ENCODE measurements around the gene ATP6V0C.
"Not testable (repeated sequence)": the region's sequence is repeated elsewhere in the genome, so short reads cannot be mapped to it uniquely, and the experiment has no call there.

The ATP6V0C gene

DNA sequence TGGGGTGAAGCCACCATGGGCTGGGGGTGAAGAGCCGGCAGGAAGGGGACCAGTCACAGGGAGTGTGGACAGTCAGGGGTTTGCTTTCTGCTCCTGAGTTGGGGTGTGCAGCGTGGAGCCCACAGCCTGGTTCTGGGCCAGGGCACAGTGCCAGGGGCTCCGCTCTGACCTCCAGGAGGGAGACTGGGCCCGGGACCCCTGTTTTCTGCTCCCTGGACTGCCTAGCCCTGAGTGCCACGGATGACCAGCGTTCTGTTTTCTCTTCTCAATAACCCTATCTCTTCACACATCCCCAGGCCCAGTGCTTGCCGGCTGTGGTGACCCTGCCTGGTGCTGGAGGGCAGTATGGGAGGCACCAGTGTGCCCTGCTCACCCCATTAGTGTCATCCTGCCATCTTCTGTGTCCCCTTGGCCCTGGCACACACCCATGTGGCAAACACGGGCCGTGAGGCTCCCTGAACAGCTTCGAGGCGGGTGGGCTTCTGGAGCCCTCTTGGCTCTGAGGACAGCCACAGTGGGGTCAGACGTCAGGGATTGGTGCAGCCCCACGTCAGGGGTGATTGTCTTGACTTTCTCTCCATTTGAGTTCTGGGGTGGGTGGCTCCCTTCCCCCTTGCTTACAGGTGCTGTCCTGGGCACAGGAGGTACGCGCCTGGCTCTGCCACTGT is 16.3 kb downstream of the ATP6V0C start:
- DNase-seq: no peak

DNA sequence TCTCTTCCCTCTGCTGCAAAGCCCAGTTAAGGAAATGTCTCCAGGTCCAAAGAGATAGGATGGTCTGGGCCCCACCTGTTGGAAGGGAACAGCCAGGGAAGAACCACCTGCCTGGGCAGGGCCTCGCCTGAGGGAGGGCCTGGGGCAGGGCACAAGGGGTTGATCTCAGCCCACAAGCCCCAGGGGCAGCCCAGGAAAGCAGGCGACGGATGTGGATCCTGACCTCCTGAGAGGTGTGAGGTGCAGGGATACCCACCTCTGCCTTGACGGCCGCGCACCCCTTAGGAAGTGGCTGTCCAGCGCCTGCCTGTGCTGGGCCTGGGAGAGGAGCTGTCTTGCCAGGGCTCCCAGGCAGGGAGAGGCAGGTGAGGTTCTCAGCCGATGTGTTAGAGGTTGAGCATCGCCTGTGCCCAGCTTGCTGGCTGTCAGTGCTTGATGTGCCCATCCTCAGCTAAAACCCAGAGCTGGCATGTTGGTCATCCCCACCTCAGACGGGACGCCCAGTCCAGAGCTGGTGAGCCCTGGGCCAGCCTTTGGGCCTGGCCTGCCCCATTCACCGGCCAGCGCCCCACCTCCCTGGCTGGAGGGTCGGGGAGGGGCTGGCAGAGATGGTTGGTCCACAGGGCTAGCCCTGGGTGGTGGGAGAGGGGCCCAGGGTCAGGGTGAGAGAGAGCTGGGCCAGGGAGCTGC is 17.0 kb downstream of the ATP6V0C start:
- DNase-seq: no peak

DNA sequence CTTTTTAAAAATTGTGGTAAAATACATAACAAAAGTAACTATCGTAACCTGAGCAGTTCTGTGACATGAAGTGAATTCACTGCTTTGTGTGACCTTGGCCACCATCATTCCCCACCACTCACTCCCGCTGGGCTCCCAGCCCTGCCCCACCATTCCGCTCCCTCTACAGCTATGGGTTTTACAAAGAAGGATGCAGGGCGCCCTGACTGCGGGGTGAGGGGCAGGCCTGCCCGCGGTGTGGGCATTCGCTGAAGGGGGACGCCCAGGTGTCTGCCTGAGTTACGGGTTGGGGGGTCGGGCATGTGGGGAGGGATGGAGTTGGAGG is 17.6 kb downstream of the ATP6V0C start, which contains the start of gene CEMP1:
Gene CEMP1, minus strand, starts transcription at position 38 of the 325 bp plus-strand sequence. CDS start 335 bp downstream, outside the sequence.
- DNase-seq: no peak

DNA sequence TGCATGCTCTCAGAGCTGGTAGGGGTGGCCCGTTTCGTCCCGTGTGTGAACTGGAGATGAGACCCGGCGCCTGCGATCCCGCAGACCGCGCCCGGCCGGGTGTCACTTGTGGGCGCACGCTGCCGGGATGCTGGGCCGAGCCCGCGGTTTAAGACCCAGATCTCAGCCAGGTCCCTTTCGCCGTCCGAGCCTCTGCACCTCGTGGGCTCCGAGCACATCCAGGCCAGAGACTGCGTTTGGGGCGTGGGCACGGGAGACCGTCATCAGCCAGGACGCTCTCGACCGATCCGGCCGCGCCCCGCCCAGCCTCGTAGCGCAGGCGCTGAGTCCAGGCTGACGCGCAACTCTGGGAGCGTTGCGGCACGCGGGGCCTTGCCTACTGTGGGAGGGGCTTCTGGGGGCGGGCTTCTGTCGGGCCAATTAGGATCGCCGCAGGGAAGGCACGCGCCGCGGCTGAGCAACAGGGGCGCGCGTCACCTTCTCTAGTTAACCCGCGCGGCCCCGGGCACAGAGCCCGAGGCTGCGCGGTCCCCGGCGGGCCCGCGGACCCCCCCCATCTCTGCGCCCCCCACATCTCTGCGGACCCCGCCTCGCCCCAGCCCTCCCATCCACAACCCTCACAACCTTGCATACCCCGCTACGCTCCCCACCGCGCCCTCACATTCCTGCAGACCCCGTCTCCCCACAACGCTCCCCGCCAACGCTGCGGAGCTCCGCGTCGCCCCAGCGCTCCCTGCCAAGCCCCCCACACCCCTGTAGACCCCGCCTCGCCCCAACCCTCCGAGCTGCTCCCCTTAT is 18.1 kb downstream of the ATP6V0C start:
- DNase-seq: peak; percentile 99

DNA sequence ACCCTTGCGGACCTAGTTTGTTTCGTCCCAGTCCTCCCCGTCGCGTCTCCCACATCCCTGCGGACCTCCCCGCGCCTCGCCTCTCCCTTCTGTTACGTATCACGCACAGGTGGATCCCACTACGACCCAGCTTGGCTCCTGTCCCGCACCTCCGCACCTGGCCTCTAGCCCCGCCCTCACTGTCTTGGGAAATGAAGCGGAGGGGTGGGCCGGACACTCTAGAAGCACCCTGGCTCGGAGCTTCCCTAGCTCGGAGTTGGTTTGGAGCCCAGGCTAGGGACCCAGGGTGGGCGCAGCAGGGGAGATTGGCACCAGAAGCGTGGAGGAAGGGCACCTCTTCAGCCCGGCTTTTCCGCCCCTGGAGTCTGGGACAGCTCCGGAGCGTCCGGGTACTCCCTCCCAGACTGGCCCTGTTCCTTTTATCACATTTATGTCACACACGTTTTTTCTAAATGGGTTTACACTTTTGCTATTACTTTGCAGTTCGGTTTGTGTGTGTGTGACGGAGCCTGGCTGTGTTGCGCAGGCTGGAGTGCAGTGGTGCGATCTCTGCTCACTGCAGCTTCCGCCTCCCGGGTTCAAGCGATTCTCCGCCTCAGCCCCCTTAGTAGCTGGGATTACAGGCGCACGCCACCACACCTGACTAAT is 18.9 kb downstream of the ATP6V0C start:
- DNase-seq: peak; percentile 52

DNA sequence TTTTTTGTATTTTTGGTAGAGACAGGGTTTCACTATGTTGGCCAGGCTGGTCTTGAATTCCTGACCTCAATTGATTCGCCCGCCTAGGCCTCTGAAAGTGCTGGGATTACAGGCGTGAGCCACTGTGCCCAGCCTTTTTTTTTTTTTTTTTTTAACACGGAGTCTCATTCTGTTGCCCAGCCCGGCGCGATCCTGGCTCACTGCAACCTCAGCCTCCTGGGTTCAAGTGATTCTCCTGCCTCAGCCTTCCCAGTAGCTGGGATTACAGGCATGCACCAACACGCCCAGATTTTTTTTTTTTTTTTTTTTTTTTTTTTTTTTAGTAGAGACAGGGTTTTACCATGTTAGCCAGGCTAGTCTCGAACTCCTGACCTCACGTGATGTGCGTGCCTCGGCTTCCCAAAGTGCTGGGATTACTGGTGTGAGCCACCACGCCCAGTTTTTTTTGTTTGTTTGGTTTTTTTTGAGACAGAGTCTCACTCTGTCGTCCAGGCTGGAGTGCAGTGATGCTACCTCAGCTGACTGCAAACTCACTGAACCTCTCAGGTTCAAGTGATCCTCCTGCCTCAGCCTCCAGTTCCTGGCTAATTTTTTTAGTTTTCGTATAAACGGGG is 19.5 kb downstream of the ATP6V0C start:
- DNase-seq: not testable (repeated sequence)

DNA sequence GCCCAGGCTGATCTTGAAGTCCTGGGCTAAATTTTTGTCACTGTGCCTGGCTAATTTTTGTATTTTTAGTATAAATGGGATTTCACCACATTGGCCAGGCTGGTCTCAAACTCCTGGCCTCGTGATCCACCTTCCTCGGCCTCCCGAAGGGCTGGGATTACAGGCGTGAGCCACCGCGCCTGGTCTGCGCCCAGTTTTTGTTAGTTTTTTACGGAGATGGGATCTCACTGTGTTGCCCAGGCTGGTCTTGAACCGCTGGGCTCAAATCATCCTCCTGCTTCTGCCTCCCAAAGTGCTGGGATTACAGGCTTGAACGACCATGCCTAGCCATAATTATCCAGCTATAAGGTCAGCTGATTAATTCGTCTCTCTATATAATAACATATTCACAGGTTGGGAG is 20.2 kb downstream of the ATP6V0C start:
- no peak for DNase-seq

DNA sequence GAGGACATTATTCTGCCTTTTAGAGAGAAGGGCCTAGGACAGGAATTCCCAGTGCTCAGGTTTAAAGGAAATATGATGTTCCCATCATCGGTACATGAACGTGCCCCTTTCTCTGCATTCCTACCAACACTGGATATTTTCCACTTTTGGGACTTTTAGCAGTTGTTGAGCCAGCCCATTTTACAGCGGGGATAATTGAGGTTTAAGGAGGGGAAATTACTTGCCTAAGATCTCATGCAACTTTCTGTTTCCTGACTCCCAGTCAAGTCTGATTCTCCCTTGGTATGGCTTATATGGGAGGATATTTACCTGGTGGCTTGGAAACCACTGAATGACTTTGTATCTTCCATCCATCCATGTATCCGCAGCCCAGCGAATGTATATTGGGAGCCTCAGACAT is 20.6 kb downstream of the ATP6V0C start:
- not testable (repeated sequence) for DNase-seq

DNA sequence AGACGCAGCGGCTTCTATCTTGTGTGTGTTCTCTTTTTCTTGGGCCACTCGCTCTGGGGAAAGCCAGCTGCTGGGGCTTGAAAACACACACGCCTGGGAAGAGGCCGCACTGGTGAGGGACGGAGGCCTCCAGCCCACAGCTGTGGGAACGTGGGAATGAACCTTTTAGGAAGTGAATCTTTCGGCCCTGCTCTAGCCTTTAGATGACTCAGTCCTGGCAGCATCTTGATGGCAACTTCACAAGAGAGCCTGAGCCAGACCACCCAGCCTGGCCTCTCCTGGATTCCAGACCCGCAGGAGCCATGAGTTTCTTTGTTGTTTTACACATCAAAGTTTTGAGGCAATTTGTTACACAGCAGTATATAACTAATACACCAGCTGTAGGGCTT is 21.9 kb downstream of the ATP6V0C start:
- no peak for DNase-seq

DNA sequence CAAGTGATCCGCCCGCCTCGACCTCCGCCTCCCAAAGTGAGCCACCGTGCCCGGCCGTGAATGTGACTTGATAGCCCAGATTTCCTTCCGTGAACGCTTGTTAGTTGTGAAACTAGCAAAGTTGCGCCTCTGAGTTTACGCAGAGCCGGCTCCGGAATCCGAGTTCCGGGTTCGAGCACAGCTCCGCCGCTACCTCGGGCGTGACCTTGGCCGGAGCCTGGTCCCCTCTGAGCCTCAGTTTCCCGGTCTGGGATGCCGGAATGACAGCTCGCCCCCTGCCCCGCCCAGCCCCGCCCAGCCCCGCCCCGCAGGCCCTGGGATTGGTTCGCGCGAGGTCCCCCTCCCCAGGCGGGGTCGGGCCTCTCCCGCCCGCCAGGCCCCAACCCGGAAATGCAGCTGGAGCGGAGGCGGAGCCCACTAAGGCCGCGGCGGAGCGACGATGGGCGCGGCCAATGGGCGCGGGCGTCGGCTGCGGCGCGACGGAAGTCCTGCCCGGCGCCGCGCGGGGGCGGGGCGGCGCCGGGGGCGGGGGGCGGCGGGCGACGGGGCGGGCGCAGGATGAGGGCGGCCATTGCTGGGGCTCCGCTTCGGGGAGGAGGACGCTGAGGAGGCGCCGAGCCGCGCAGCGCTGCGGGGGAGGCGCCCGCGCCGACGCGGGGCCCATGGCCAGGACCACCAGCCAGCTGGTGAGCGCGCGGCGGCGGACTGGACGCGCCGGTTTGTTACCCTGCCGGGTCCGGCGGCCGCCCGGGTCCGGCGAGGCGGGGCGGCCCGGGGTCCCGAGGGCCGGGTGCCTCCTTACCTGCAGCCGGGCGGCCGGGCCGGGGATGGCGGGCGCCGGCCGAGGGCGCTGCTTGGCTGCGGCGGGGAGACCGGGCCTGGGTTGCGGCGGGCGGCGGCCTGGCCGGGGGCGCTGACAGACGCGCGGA is 24.0 kb downstream of the ATP6V0C start, which contains the start of gene PDPK1:
Gene PDPK1, plus strand, starts transcription at position 571 of the 929 bp plus-strand sequence. Its CDS starts 92 bp downstream, at position 663.
- peak; percentile 94 for DNase-seq

DNA sequence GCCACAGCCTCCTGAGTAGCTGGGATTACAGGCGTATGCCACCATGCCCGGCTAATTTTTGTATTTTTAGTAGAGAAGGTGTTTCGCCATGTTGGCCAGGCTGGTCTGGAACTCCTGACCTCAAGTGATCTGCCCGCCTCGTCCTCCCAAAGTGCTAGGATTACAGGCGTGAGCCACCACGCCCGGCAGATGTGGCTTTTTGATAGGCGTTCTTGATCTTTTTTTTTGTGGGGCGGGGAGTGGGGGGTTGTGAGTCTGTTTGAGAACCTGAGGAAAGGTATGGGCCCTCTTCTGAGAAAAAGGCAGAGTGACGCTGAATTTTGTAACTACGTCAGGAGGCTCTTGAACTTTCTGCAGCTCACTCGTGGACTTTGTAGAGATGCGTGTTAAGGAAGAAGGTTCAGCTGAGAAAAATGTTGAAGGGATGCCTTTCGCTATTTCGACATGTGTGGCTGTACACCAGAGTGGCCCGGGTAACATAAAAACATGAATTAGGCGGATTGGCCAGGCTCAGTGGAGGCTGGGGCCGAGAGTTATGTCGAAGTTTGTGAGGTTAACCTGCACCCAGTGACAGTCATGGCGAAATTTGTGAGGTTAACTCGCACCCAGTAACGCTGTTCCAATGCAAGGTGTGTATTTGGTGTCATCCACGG is 25.6 kb downstream of the ATP6V0C start:
- DNase-seq: not testable (repeated sequence)

DNA sequence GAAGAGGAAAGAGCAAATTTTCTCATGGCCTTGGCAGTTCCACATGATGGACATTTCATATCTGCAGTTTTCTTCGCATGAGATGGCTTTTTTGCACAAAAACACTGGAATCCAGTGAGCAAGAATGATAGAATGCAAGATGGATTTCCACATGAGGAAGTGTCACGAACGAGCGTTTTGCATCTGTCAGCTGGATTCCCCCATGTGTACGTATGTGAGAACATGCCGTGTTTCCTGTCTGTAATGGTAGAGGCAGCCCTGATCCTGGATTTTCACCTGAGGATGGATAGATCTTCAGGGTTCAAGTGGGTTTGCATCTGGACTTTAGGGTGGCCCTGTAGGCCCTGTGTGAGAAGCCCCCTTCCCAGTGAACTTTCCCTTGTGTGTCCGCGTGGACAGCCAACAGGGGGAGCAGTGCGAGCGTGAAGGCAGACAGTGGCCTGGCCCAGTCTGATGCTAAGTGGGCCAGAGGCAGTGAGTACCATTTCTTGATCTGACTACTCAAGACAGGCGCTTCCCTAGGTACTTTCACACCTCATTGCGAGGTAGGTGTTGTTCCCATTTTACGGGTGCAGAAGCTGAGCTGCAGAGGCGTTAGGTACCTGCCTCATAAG is 26.2 kb downstream of the ATP6V0C start:
- peak; percentile 33 for DNase-seq

DNA sequence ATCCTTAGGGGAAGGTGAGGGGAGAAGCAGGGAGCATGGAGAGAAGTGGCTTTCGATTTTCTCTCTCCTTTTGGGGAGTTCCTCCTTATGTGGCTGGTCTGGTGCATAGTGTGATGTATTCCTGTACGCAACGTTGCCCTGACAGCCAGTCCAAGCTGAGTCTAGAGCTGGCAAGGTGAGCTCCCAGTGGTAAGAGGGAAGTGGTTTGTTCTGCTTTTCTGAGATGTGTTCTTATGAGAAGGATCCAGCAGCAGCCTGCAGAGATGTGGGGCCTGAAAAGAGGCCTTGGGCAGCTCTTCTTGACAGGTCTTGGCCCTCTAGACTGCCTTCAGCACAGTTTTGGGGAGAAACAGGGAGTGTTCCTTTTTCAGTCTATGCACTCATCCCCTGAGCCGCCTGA is 27.2 kb downstream of the ATP6V0C start:
- not testable (repeated sequence) for DNase-seq

DNA sequence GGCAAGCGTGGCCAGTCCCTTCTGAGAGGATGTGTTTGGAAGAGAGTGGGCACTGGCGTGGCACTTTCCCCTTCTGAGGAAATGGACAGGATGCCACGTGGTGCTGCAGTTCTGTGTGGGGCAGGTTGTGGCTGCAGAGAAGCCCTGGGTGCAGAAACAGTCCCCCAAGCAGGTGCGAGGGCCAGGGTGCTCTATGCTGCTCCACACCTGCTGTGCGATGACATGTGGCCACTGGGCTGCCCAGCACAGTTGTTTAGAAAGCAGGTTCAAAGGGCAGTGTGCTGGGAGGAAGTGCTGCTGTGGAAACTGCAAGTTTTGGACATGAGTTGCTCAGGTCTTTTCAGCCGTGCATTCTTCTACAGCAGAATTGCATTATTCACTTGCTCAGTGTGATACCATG is 27.7 kb downstream of the ATP6V0C start:
- DNase-seq: not testable (repeated sequence)

DNA sequence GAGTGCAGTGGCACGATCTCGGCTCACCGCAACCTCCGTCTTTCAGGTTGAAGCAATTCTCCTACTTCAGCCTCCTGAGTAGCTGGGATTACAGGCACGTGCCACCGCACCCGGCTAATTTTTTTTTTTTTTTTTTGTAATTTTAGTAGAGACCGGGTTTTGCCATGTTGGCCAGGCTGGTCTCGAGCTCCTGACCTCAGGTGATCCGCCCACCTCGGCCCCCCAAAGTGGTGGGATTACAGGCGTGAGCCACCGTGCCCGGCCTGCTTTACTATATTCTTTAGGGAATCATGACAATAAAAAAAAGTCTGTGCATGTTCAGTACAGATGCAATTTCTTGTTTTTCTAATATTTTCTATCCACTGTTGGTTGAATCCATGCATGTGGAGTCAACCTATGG is 30.0 kb downstream of the ATP6V0C start:
- not testable (repeated sequence) for DNase-seq

DNA sequence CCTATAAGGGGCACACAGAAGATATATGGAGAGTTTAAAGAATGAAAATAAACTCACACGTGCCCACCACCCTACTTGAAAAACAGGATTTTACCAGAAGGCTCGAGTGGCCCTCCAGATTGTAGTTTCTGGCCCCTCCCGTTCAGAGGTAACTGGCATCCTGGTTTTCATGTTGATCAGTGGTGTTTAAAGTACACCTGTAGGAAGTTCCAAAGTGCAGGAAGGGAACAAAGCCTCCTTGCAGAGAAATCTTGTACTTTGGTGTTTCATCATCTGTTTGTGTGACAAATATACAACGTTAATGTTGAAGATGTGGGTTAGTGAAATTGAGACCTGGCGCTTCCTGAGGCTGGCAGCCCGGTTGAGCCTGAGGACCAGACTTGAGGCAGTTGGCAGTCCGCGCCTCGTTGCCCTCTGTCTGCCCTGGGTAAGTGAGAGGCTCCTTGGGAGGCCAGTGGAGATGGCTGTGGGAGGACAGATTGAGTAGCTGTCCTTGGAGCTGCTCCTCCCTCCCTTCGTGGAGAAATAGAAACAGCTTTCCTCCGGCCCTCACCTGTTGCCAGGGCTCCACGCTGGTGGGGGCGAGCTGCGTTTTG is 36.6 kb downstream of the ATP6V0C start:
- DNase-seq: not testable (repeated sequence)

DNA sequence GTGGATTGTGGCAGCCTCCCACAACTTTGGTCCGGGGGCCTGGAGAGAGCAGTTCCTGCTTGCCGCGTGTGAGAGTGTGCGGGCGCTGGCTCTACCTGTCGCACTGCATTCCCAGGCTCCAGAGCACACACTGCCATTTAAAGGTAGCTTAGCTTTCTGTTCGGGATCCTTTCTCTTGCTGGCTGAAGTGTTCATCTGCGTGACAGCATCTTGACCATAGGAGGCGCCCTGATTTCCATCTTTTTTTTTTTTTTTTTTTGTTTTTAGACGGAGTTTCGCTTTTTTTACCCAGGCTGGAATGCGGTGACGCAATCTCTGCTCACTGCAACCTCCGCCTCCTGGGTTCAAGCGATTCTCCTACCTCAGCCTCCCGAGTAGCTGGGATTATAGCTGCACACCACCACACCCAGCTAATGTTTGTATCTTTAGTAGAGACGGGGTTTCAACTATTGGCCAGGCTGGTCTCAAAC is 37.7 kb downstream of the ATP6V0C start:
- DNase-seq: not testable (repeated sequence)

DNA sequence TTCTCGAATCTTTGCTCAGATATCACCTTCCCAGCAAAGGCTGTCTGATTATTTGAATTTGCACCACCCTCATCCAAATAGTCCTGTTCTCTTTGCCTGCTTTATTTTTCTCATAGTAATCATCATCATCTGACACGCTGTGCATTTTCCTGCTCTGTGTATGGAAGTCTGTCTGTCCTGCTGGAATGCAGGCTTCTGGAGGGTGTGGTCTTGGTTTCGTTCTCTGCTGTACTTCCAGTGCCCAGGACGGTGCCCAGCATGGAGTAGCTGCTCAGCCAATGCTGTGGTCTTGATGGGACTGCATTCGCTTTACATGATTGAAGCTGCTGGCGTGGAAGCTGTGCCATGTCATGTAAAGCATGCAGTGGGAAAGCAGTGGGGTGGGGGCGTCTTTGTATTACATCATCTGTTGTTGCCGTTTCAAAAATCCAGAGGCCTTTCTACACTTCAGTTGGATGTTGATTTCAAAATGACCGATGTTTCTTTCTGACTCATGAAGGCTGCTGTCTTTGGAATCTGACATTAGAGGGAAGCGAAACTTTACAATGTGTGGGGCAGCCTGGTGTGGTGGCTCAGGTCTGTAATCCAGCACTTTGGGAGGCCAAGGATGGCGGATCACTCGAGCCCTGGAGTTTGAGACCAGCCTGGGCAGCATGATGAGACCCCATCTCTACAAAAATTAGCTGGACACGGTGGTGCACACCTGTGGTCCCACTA is 41.1 kb downstream of the ATP6V0C start:
- DNase-seq: not testable (repeated sequence)

DNA sequence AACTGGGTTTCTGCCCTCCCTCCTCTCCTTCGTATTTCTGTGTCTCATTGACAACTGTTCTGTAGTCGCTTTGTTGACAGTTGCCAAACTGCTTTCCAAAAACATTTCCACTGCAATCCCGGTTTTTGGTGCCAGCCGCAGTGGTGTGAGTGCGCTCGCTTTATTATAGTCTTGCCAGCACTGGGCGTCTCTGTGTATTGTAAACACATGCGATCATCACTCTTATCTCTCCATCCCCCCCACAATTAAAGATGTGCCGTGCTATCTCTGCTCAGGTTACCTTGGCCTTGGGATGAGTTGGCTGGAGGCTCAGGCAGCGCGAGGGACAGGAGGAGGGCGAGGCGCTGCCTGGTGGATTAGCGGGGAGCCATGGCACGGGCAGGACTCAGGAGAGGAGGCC is 43.4 kb downstream of the ATP6V0C start:
- not testable (repeated sequence) for DNase-seq
